Measurements from ENCODE around the gene SCARF2.

SCARF2 gene

GRCh38 chr22:20469110-20469868 lies 31.7 kb upstream of the SCARF2 start:
- no peak for TF ChIP-seq MYC (IDR thresholded peaks at IDR 0.05; ENCODE audit: low read depth, low read length)
- TF ChIP-seq, protein P1, sequence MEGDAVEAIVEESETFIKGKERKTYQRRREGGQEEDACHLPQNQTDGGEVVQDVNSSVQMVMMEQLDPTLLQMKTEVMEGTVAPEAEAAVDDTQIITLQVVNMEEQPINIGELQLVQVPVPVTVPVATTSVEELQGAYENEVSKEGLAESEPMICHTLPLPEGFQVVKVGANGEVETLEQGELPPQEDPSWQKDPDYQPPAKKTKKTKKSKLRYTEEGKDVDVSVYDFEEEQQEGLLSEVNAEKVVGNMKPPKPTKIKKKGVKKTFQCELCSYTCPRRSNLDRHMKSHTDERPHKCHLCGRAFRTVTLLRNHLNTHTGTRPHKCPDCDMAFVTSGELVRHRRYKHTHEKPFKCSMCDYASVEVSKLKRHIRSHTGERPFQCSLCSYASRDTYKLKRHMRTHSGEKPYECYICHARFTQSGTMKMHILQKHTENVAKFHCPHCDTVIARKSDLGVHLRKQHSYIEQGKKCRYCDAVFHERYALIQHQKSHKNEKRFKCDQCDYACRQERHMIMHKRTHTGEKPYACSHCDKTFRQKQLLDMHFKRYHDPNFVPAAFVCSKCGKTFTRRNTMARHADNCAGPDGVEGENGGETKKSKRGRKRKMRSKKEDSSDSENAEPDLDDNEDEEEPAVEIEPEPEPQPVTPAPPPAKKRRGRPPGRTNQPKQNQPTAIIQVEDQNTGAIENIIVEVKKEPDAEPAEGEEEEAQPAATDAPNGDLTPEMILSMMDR (IDR thresholded peaks at IDR 0.05; ENCODE audit: low read depth, low read length): no peak
- no peak for TF ChIP-seq POLR2A (IDR thresholded peaks at IDR 0.05; ENCODE audit: extremely low read depth, insufficient read length)
- TF ChIP-seq, protein P2, sequence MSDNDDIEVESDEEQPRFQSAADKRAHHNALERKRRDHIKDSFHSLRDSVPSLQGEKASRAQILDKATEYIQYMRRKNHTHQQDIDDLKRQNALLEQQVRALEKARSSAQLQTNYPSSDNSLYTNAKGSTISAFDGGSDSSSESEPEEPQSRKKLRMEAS (IDR thresholded peaks at IDR 0.05; ENCODE audit: low read depth, low read length): no peak
- no peak overlapping the region for H3K4me3 ChIP-seq (ENCODE audit: low read depth, low read length)
- DNase-seq (ENCODE audit: low read depth): no peak

- DNase-seq (ENCODE audit: low read depth): no peak
- TF ChIP-seq MYC (IDR thresholded peaks at IDR 0.05; ENCODE audit: low read depth, low read length) (no peak), POLR2A (IDR thresholded peaks at IDR 0.05; ENCODE audit: extremely low read depth, insufficient read length) (no peak)
- TF ChIP-seq, protein P2 (IDR thresholded peaks at IDR 0.05; ENCODE audit: low read depth, low read length): no peak
- TF ChIP-seq, protein P1 (IDR thresholded peaks at IDR 0.05; ENCODE audit: low read depth, low read length): no peak
- H3K4me3 ChIP-seq (ENCODE audit: low read depth, low read length): no peak overlapping the region
Measured at GRCh38 chr22:20466659-20467379, 29.2 kb upstream of the SCARF2 start.

DNA sequence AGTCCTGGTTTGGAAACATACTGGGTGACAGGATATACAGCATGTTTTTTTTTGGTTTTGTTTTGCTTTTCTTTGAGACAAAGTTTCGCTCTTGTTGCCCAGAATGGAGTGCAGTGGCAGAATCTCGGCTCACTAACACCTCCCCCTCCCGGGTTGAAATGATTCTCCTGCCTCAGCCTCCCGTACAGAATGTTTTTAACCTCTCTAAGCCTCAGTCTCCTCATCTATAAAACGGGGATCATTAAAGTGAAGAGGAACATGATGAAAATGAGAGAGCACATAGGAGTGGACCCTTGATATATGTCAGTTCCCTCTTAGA lies 28.1 kb upstream of the SCARF2 start:
- TF ChIP-seq POLR2A (IDR thresholded peaks at IDR 0.05; ENCODE audit: extremely low read depth, insufficient read length): no peak
- TF ChIP-seq, protein P2 (IDR thresholded peaks at IDR 0.05; ENCODE audit: low read depth, low read length): no peak
- TF ChIP-seq, protein P1 (IDR thresholded peaks at IDR 0.05; ENCODE audit: low read depth, low read length): no peak
- TF ChIP-seq MYC (IDR thresholded peaks at IDR 0.05; ENCODE audit: low read depth, low read length): no peak
- no peak for DNase-seq (ENCODE audit: low read depth)
- H3K4me3 ChIP-seq (ENCODE audit: low read depth, low read length): no peak overlapping the region

GRCh38 chr22:20464912-20465758 lies 27.5 kb upstream of the SCARF2 start:
- no peak overlapping the region for H3K4me3 ChIP-seq (ENCODE audit: low read depth, low read length)
- DNase-seq (ENCODE audit: low read depth): no peak
- TF ChIP-seq POLR2A (IDR thresholded peaks at IDR 0.05; ENCODE audit: extremely low read depth, insufficient read length) (no peak), MYC (IDR thresholded peaks at IDR 0.05; ENCODE audit: low read depth, low read length) (no peak)
- TF ChIP-seq, protein P1 (IDR thresholded peaks at IDR 0.05; ENCODE audit: low read depth, low read length): no peak
- TF ChIP-seq, protein P2 (IDR thresholded peaks at IDR 0.05; ENCODE audit: low read depth, low read length): no peak

- H3K4me3 ChIP-seq (ENCODE audit: low read depth, low read length): no peak overlapping the region
- DNase-seq (ENCODE audit: low read depth): no peak
- TF ChIP-seq, protein P2 (IDR thresholded peaks at IDR 0.05; ENCODE audit: low read depth, low read length): no peak
- TF ChIP-seq, protein P1 (IDR thresholded peaks at IDR 0.05; ENCODE audit: low read depth, low read length): no peak
- TF ChIP-seq MYC (IDR thresholded peaks at IDR 0.05; ENCODE audit: low read depth, low read length): no peak
- no peak for TF ChIP-seq POLR2A (IDR thresholded peaks at IDR 0.05; ENCODE audit: extremely low read depth, insufficient read length)
Measured at GRCh38 chr22:20464096-20464614, 26.5 kb upstream of the SCARF2 start.
